K562 (cell line): ENCODE results near the gene OSBP2. TPM values are rescaled to one million over a fixed set of nuclear protein-coding genes. Genes with fewer than 3 reads are reported as not detected.

Experiments used
- ATAC-seq: fragments of 200-7000 bp; cut with Tn5 transposase; 3 replicates; pipeline ENCODE4 v1.9.1; 2020; ENCODE audit warnings: moderate library complexity
- BruUV-seq: library from RNA; stranded (reverse); fragments of 400-500 nt; replicated peaks from 2 replicates; lab custom pipeline; 2021; lab: Mats Ljungman, UMichigan
- CTCF ChIA-PET: fragments of 300-600 bp; formaldehyde crosslinking; extraction: SDS; loops from one replicate; lab custom pipeline; 2021; ENCODE audit warnings: low intra/inter-chr PET ratio; lab: Yijun Ruan, JAX
- POLR2A ChIA-PET: fragments of 300-600, 350-650 bp; sonication (Branson Sonifier 250); formaldehyde crosslinking; extraction: SDS; loops from one replicate; lab custom pipeline; 2021; ENCODE audit warnings: antibody characterized with exemption, inconsistent platforms; lab: Yijun Ruan, JAX
- DNase-seq, 4 experiments: peaks; one replicate each; pipeline versions ENCODE4 v3.0.0 to v3.0.0-alpha.2; 2011 to 2018; ENCODE audit warnings: low spot score in 3 of 4, mixed read lengths in 3 of 4; ENCODE audit errors: extremely low read depth in 1 of 4
- FAIRE-seq: peaks from 2 replicates; lab custom pipeline; 2011; peaks lifted over from hg19 to GRCh38; lab: Jason Lieb, UNC
- H2AFZ ChIP-seq: 2 replicates; pipeline ENCODE4 v1.6.0; 2011; ENCODE audit warnings: low read depth, low read length, control low read depth, inconsistent platforms
- H3K27ac ChIP-seq: fragments of 200-600 bp; 3 replicates; pipeline ENCODE4 v1.8.0; 2011; ENCODE audit warnings: low read depth, mild to moderate bottlenecking, control low read depth, inconsistent platforms, low read length, moderate library complexity, mixed read lengths; ENCODE audit errors: extremely low read depth
- H3K27me3 ChIP-seq, 2 experiments: fragments of 300-600 bp in 1 of 2; 2 replicates in 1 of 2; 3 replicates in 1 of 2; pipeline versions ENCODE4 v1.6.0 to v1.8.0; 2011; ENCODE audit warnings: inconsistent platforms in 2 of 2, low read length in 2 of 2, mild to moderate bottlenecking in 1 of 2, mixed read lengths in 1 of 2, moderate library complexity in 1 of 2; ENCODE audit not compliant: control insufficient read depth in 2 of 2, insufficient read depth in 2 of 2
- H3K36me3 ChIP-seq: fragments of 300-600 bp; 3 replicates; pipeline ENCODE4 v1.8.0; 2011; ENCODE audit warnings: mild to moderate bottlenecking, low read length, inconsistent platforms; ENCODE audit not compliant: control insufficient read depth, insufficient read depth
- H3K4me1 ChIP-seq, 2 experiments: fragments of 200-600 bp in 1 of 2; replicated peaks in 1 of 2; 2 replicates in 1 of 2; 3 replicates in 1 of 2; pipeline versions ENCODE4 v1.5.1 to v1.8.0; 2011; ENCODE audit warnings: inconsistent platforms in 2 of 2, low read length in 2 of 2, mild to moderate bottlenecking in 1 of 2, mixed read lengths in 1 of 2, moderate library complexity in 1 of 2; ENCODE audit not compliant: control insufficient read depth in 2 of 2, insufficient read depth in 2 of 2
- H3K4me2 ChIP-seq: 2 replicates; pipeline ENCODE4 v1.6.1; 2011; ENCODE audit warnings: low read length, control low read depth, inconsistent platforms, mixed read lengths; ENCODE audit not compliant: insufficient read depth
- H3K4me3 ChIP-seq: fragments of 200-600 bp; sonication (generic), shearing (Covaris generic); 2 replicates; pipeline ENCODE4 v1.5.1; 2016; ENCODE audit warnings: control low read depth, inconsistent platforms
- H3K79me2 ChIP-seq: fragments of 200-600 bp; 3 replicates; pipeline ENCODE4 v1.8.0; 2011; ENCODE audit warnings: low read length, inconsistent platforms; ENCODE audit not compliant: control insufficient read depth, insufficient read depth
- H3K9ac ChIP-seq, 2 experiments: 2 replicates each; pipeline versions ENCODE4 v1.6.0 to v1.6.1; 2011; ENCODE audit warnings: low read depth in 2 of 2, low read length in 2 of 2, control low read depth in 1 of 2, inconsistent platforms in 1 of 2, mild to moderate bottlenecking in 1 of 2, mixed read lengths in 1 of 2; ENCODE audit not compliant: insufficient read depth in 1 of 2
- H3K9me1 ChIP-seq: one replicate; pipeline ENCODE4 v1.6.0; 2011; ENCODE audit warnings: inconsistent platforms, mild to moderate bottlenecking, low read length, moderate library complexity; ENCODE audit not compliant: control insufficient read depth, insufficient read depth
- H3K9me3 ChIP-seq: replicated peaks from 2 replicates; pipeline ENCODE4 v1.5.1; 2011; ENCODE audit warnings: low read depth, low read length, inconsistent platforms; ENCODE audit not compliant: control insufficient read depth, insufficient read depth
- H4K20me1 ChIP-seq: replicated peaks from 2 replicates; pipeline ENCODE4 v1.6.1; 2011; ENCODE audit warnings: low read length, inconsistent platforms, mixed read lengths; ENCODE audit not compliant: control insufficient read depth, insufficient read depth
- CCAR2 ChIP-seq: fragments of 200-400 bp; formaldehyde crosslinking; IDR thresholded peaks from 2 replicates; pipeline ENCODE4 v1.6.1; 2017; ENCODE audit warnings: mild to moderate bottlenecking, low read depth, low read length
- ETV5 ChIP-seq: sonication (generic); formaldehyde crosslinking; IDR thresholded peaks from 2 replicates; pipeline ENCODE4 v1.4.0; 2020; ENCODE audit warnings: low read depth, mild to moderate bottlenecking, missing genetic modification reagents
- MAFK ChIP-seq: IDR thresholded peaks from 2 replicates; pipeline ENCODE4 v1.6.1; 2011; ENCODE audit warnings: low read length, improper control_type of control experiment
- MCM5 ChIP-seq: fragments of 450-650 bp; IDR thresholded peaks from 2 replicates; pipeline ENCODE4 v1.6.1; 2016; ENCODE audit warnings: low read depth
- PCBP2 ChIP-seq: fragments of 200-400 bp; formaldehyde crosslinking; IDR thresholded peaks from 2 replicates; pipeline ENCODE4 v1.6.1; 2018; ENCODE audit warnings: low read length, low read depth, mild to moderate bottlenecking, moderate library complexity; ENCODE audit not compliant: poor library complexity, severe bottlenecking
- POU5F1 ChIP-seq: fragments of 150-350 bp; IDR thresholded peaks from 2 replicates; pipeline ENCODE4 v1.6.1; 2014; ENCODE audit warnings: borderline replicate concordance, low read length, low read depth, mild to moderate bottlenecking; ENCODE audit not compliant: partially characterized antibody
- RBM39 ChIP-seq: fragments of 200-400 bp; formaldehyde crosslinking; optimal IDR thresholded peaks from 2 replicates; pipeline ENCODE3; 2018; ENCODE audit warnings: low read depth, low read length
- TSC22D4 ChIP-seq: fragments of 450-650 bp; IDR thresholded peaks from 2 replicates; pipeline ENCODE4 v1.6.1; 2016; ENCODE audit warnings: missing genetic modification characterization, missing biosample characterization, control low read depth
- WGBS: fragments of 100-300 bp; shearing (Covaris generic); methylation state at CpG from one replicate; pipeline ENCODE4 v1.1.6; 2016; ENCODE audit warnings: low coverage, mixed read lengths; ENCODE audit not compliant: insufficient coverage; ENCODE audit errors: missing lambda C conversion rate; 5-methylcytosine and 5-hydroxymethylcytosine counted together
- in situ Hi-C: fragments of 300-500 bp; cut with MboI; formaldehyde crosslinking; loops from 4 replicates; pipeline ENCODE4 v1.15.0; 2018; ENCODE audit warnings: inconsistent platforms, mixed read lengths
- intact Hi-C: fragments of 100-400 bp; cut with micrococcal nuclease; formaldehyde crosslinking; loops from 2 replicates; pipeline ENCODE4 v1.14.2; 2022
- polyA plus RNA-seq, 8 experiments: library from polyadenylated mRNA; depleted of rRNA in 4 of 8; stranded (reverse) in 5 of 8; unstranded in 3 of 8; fragments of >200 nt; fragmentation: Nextera tagmentation in 2 of 8; fragmentation: Illumina TruSeq in 1 of 8; extraction: Ambion mirVana in 2 of 8; extraction: Trizol in 1 of 8; gene quantifications; 2 replicates each; pipeline versions ENCODE4 v1.2.1 to v1.2.3, GENCODE V29; 2011 to 2014; ENCODE audit warnings: inconsistent platforms in 1 of 8, missing spikeins in 1 of 8
- total RNA-seq, 7 experiments: library from RNA; depleted of rRNA in 6 of 7; stranded (reverse); fragments of >200 nt in 6 of 7; fragmentation: Illumina TruSeq in 2 of 7; extraction: Trizol in 2 of 7; gene quantifications; 2 replicates each; pipeline versions ENCODE4 v1.2.1 to v1.2.3, GENCODE V29; 2011 to 2021; ENCODE audit warnings: low replicate concordance in 1 of 7
- TF ChIP-seq, protein P1 (sequence below): fragments of 250-450 bp; sonication (Bioruptor Pico); IDR thresholded peaks from 2 replicates; pipeline ENCODE4 v1.4.0; 2020; ENCODE audit warnings: mild to moderate bottlenecking, moderate library complexity

Gene OSBP2
- total and polyA plus RNA-seq, 9 of the 15 experiments (the other 6 are each of a cell fraction or from before 2014, with no cell fraction given), result 0.52 to 29.5 (median 21.6) TPM

DNA sequence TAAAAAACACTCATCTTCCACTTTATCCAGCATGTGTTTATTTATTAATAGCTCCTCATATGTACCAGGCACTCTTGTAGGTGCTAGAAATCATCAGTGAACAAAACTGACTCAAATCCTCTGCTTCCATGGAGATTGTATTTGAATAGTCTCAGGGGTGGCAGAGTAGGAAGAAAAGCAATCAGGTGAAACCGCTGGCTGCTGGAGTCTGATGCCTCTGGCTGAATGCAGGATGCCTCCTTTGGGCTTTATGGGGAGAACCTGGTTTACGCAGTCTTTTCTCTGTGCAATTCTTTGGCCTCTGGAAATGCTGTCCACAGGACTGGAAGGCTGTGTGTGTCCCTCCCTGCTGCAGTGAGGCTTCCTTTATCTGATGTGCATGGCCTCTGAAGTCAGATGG is 12.8 kb upstream of the OSBP2 start:
- intact Hi-C loops (no loop called here), in situ Hi-C loops (no loop called here)
- DNase-seq, result no peak
- CTCF ChIA-PET, result no interaction called here
- no peak for TF ChIP-seq POU5F1
- TF ChIP-seq, protein P1, sequence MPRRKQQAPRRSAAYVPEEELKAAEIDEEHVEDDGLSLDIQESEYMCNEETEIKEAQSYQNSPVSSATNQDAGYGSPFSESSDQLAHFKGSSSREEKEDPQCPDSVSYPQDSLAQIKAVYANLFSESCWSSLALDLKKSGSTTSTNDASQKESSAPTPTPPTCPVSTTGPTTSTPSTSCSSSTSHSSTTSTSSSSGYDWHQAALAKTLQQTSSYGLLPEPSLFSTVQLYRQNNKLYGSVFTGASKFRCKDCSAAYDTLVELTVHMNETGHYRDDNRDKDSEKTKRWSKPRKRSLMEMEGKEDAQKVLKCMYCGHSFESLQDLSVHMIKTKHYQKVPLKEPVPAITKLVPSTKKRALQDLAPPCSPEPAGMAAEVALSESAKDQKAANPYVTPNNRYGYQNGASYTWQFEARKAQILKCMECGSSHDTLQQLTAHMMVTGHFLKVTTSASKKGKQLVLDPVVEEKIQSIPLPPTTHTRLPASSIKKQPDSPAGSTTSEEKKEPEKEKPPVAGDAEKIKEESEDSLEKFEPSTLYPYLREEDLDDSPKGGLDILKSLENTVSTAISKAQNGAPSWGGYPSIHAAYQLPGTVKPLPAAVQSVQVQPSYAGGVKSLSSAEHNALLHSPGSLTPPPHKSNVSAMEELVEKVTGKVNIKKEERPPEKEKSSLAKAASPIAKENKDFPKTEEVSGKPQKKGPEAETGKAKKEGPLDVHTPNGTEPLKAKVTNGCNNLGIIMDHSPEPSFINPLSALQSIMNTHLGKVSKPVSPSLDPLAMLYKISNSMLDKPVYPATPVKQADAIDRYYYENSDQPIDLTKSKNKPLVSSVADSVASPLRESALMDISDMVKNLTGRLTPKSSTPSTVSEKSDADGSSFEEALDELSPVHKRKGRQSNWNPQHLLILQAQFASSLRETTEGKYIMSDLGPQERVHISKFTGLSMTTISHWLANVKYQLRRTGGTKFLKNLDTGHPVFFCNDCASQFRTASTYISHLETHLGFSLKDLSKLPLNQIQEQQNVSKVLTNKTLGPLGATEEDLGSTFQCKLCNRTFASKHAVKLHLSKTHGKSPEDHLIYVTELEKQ (CRISPR knock-in tag), result no peak
- no peak for TF ChIP-seq MAFK
- TF ChIP-seq MCM5, result no peak
- no peak for TF ChIP-seq ETV5 (CRISPR knock-in tag)
- TF ChIP-seq PCBP2, result no peak
- TF ChIP-seq RBM39, result no peak
- TF ChIP-seq CCAR2, result no peak
- no peak for TF ChIP-seq TSC22D4
- TF ChIP-seq, all 486 proteins: peak for 0
- no TSS peak for BruUV-seq
- ATAC-seq (no peak), FAIRE-seq (no peak)
- Histone ChIP-seq H3K4me2 (no peak overlapping the region), H3K9me1 (no peaks in the 10 kb centered on the region), H3K79me2 (no peaks in the 10 kb centered on the region), H4K20me1 (no peaks in the 10 kb centered on the region), H3K9me3 (no peaks in the 10 kb centered on the region), H3K4me1 (peaks cover 0 to 2% of the 10 kb centered on the region in 2 experiments; a peak in 3 of 5 replicates), H3K4me3 (no peak overlapping the region), H3K27ac (no peak overlapping the region), H3K9ac (no peak overlapping the region), H3K27me3 (no peaks in the 10 kb centered on the region; a peak in 1 of 5 replicates), H2AFZ (no peak overlapping the region), H3K36me3 (no peaks in the 10 kb centered on the region)
- WGBS, result 17% methylated on average over 1 of the region's 2 CpGs
- POLR2A ChIA-PET, result no interaction called here
